HepG2 (cell line): ENCODE data around the gene BCL6. TPM values are rescaled to one million over a fixed set of nuclear protein-coding genes. Genes with fewer than 3 reads are reported as not detected.
A peak's percentile ranks its signal among the peaks of the same experiment; 100 is the strongest.

Experiments used
- BRD4 ChIP-seq: sonication (generic); formaldehyde crosslinking; IDR thresholded peaks from 2 replicates; pipeline ENCODE4 v1.4.0; 2020; ENCODE audit warnings: missing genetic modification reagents
- GLI4 ChIP-seq: sonication (generic); formaldehyde crosslinking; IDR thresholded peaks from 2 replicates; pipeline ENCODE4 v1.5.1; 2020; ENCODE audit warnings: missing genetic modification reagents, mild to moderate bottlenecking, moderate library complexity, borderline replicate concordance
- HNRNPLL ChIP-seq: fragments of 200-400 bp; formaldehyde crosslinking; IDR thresholded peaks from 2 replicates; pipeline ENCODE4 v1.6.1; 2017; ENCODE audit warnings: mild to moderate bottlenecking, low read depth, low read length; ENCODE audit not compliant: poor library complexity, severe bottlenecking
- NFAT5 ChIP-seq: sonication (generic); formaldehyde crosslinking; IDR thresholded peaks from 2 replicates; pipeline ENCODE4 v1.4.0; 2020; ENCODE audit warnings: missing genetic modification reagents
- PAX8 ChIP-seq: sonication (generic); formaldehyde crosslinking; IDR thresholded peaks from 2 replicates; pipeline ENCODE4 v1.8.0; 2022; ENCODE audit warnings: mild to moderate bottlenecking, missing genetic modification reagents, borderline replicate concordance
- RBM22 ChIP-seq: fragments of 200-400 bp; formaldehyde crosslinking; optimal IDR thresholded peaks from 2 replicates; pipeline ENCODE3; 2017; ENCODE audit warnings: mild to moderate bottlenecking, low read length, moderate library complexity
- SP140L ChIP-seq: sonication (generic); formaldehyde crosslinking; IDR thresholded peaks from 2 replicates; pipeline ENCODE4 v1.4.0; 2020; ENCODE audit warnings: missing genetic modification reagents, borderline replicate concordance
- SRSF4 ChIP-seq: fragments of 200-400 bp; formaldehyde crosslinking; IDR thresholded peaks from one replicate; pipeline ENCODE4 v1.6.1; 2018; ENCODE audit warnings: mild to moderate bottlenecking, low read depth, low read length, moderate library complexity; ENCODE audit not compliant: poor library complexity, severe bottlenecking
- TOE1 ChIP-seq: sonication (generic); formaldehyde crosslinking; IDR thresholded peaks from 2 replicates; pipeline ENCODE4 v1.4.0; 2020; ENCODE audit warnings: mild to moderate bottlenecking, missing genetic modification reagents
- ZNF446 ChIP-seq: sonication (generic); formaldehyde crosslinking; IDR thresholded peaks from 2 replicates; pipeline ENCODE4 v1.5.0; 2020; ENCODE audit warnings: mild to moderate bottlenecking, missing genetic modification reagents
- ZNF574 ChIP-seq: sonication (generic); formaldehyde crosslinking; IDR thresholded peaks from 2 replicates; pipeline ENCODE4 v1.4.0; 2020; ENCODE audit warnings: missing genetic modification reagents
- ZNF720 ChIP-seq: sonication (generic); formaldehyde crosslinking; IDR thresholded peaks from 2 replicates; pipeline ENCODE4 v1.4.0; 2020; ENCODE audit warnings: missing genetic modification reagents
- ZNF841 ChIP-seq: sonication (generic); formaldehyde crosslinking; IDR thresholded peaks from 2 replicates; pipeline ENCODE4 v1.8.1; 2023; ENCODE audit warnings: missing genetic modification reagents, borderline replicate concordance
- polyA plus RNA-seq, 8 experiments: library from polyadenylated mRNA; depleted of rRNA in 3 of 8; stranded (reverse) in 7 of 8; unstranded in 1 of 8; fragments of >200 nt; fragmentation: Illumina TruSeq in 4 of 8; extraction: Trizol in 4 of 8; gene quantifications; 2 replicates each; pipeline versions ENCODE4 v1.2.1 to v1.2.3, GENCODE V29; 2011 to 2016; ENCODE audit warnings: low read depth in 4 of 8, missing spikeins in 1 of 8, mixed read lengths in 1 of 8; ENCODE audit not compliant: insufficient read depth in 1 of 8
- total RNA-seq, 5 experiments: library from RNA; depleted of rRNA; stranded (reverse); fragments of >200 nt; fragmentation: Illumina TruSeq; extraction: Trizol; gene quantifications; 2 replicates each; pipeline ENCODE4 v1.2.3, GENCODE V29; 2016; ENCODE audit warnings: low read depth in 1 of 5
- TF ChIP-seq, protein P1 (sequence below): sonication (generic); formaldehyde crosslinking; IDR thresholded peaks from 2 replicates; pipeline ENCODE4 v1.8.1; 2023; ENCODE audit warnings: mild to moderate bottlenecking, inconsistent platforms, moderate library complexity, missing genetic modification reagents, borderline replicate concordance

Gene BCL6
- total and polyA plus RNA-seq, 2 of the 13 experiments (the other 11 are each of a cell fraction or from before 2014, with no cell fraction given): 21.2 to 53.7 TPM

GRCh38 chr3:187741403-187742350 is 3.6 kb downstream of the BCL6 start (continued):
- no peak for TF ChIP-seq SRSF4
- no peak for TF ChIP-seq ZNF720 (CRISPR knock-in tag)
- TF ChIP-seq PAX8 (CRISPR knock-in tag): no peak
- TF ChIP-seq ZNF841 (CRISPR knock-in tag): no peak
- no peak for TF ChIP-seq GLI4
- no peak; the same call in 1 of the 2 replicates for TF ChIP-seq ZNF446 (CRISPR knock-in tag)
- TF ChIP-seq HNRNPLL: peak; percentile 67
- TF ChIP-seq, protein P1, sequence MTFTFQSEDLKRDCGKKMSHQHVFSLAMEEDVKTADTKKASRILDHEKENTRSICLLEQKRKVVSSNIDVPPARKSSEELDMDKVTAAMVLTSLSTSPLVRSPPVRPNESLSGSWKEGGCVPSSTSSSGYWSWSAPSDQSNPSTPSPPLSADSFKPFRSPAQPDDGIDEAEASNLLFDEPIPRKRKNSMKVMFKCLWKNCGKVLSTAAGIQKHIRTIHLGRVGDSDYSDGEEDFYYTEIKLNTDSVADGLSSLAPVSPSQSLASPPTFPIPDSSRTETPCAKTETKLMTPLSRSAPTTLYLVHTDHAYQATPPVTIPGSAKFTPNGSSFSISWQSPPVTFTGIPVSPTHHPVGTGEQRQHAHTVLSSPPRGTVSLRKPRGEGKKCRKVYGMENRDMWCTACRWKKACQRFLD (CRISPR knock-in tag): no peak
- no peak for TF ChIP-seq RBM22
- no peak; the same call in 1 of the 2 replicates for TF ChIP-seq BRD4
- TF ChIP-seq ZNF574 (CRISPR knock-in tag): peak; percentile 30; the same call in 1 of the 2 replicates
- TF ChIP-seq TOE1 (CRISPR knock-in tag): no peak
- TF ChIP-seq SP140L: no peak
- TF ChIP-seq NFAT5: no peak
